Astrocyte (in vitro differentiated cells and primary cell): Measurements from ENCODE around the gene ANKRD28.

ENCODE experiments used
- EZH2 ChIP-seq: IDR thresholded peaks from 2 replicates; pipeline ENCODE4 v1.6.1; 2012; ENCODE audit warnings: mild to moderate bottlenecking, low read length, inconsistent platforms; ENCODE audit not compliant: insufficient read depth
- TF ChIP-seq, protein P1 (sequence below): IDR thresholded peaks from 2 replicates; pipeline ENCODE4 v1.5.1; 2011; ENCODE audit warnings: low read depth, mild to moderate bottlenecking, inconsistent platforms, low read length, moderate library complexity; ENCODE audit not compliant: insufficient read depth

DNA sequence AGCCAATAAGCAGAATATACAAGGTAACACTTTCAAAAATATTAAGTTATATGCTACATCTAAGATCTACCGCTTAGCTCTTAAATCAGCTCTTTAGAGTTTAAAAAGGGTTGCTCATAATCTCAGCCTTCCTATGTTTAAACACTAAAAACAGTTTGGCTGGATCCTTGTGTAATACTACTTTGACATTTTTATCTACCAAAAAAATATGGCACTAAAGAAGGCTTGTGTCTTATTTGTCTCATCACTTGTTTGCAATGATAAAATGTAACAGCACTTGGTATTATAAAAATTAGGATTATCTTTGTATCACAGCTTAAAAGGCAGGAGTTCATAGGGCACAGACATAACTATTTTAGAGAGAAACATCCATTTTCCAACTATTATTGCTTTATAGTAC, 9.8 kb downstream of the ANKRD28 start:
- TF ChIP-seq, protein P1, sequence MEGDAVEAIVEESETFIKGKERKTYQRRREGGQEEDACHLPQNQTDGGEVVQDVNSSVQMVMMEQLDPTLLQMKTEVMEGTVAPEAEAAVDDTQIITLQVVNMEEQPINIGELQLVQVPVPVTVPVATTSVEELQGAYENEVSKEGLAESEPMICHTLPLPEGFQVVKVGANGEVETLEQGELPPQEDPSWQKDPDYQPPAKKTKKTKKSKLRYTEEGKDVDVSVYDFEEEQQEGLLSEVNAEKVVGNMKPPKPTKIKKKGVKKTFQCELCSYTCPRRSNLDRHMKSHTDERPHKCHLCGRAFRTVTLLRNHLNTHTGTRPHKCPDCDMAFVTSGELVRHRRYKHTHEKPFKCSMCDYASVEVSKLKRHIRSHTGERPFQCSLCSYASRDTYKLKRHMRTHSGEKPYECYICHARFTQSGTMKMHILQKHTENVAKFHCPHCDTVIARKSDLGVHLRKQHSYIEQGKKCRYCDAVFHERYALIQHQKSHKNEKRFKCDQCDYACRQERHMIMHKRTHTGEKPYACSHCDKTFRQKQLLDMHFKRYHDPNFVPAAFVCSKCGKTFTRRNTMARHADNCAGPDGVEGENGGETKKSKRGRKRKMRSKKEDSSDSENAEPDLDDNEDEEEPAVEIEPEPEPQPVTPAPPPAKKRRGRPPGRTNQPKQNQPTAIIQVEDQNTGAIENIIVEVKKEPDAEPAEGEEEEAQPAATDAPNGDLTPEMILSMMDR: no peak
- no peak for TF ChIP-seq EZH2
